ENCODE data around the gene CASK. TPM values are rescaled to one million over a fixed set of nuclear protein-coding genes. Genes with fewer than 3 reads are reported as not detected.

Gene CASK
- polyA plus RNA-seq, 1 donor from 2014 or later: 58.3 TPM

DNA sequence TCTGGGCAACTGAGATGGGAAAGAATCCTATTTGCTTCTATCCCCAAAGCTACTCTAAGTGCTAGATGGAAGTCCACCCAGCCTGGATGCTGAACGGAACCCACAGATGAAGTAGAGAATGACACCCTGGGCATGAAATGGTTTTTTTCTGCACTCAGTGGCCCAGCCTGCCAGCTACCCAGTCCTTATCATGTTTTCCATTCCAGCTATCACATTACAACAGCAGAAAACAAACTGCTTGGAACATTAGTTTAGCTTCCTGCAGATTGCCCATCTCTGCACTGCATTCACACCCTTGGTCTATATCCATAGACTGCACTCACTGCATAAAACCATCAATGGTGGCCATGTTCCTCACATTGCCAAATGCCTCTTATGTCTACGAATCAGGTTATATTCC lies 397.1 kb downstream of the CASK start:
- H3K79me2 ChIP-seq (replicated peaks; ENCODE audit: insufficient read depth, low read length): no peaks in the 10 kb centered on the region
- TF ChIP-seq, protein P1, sequence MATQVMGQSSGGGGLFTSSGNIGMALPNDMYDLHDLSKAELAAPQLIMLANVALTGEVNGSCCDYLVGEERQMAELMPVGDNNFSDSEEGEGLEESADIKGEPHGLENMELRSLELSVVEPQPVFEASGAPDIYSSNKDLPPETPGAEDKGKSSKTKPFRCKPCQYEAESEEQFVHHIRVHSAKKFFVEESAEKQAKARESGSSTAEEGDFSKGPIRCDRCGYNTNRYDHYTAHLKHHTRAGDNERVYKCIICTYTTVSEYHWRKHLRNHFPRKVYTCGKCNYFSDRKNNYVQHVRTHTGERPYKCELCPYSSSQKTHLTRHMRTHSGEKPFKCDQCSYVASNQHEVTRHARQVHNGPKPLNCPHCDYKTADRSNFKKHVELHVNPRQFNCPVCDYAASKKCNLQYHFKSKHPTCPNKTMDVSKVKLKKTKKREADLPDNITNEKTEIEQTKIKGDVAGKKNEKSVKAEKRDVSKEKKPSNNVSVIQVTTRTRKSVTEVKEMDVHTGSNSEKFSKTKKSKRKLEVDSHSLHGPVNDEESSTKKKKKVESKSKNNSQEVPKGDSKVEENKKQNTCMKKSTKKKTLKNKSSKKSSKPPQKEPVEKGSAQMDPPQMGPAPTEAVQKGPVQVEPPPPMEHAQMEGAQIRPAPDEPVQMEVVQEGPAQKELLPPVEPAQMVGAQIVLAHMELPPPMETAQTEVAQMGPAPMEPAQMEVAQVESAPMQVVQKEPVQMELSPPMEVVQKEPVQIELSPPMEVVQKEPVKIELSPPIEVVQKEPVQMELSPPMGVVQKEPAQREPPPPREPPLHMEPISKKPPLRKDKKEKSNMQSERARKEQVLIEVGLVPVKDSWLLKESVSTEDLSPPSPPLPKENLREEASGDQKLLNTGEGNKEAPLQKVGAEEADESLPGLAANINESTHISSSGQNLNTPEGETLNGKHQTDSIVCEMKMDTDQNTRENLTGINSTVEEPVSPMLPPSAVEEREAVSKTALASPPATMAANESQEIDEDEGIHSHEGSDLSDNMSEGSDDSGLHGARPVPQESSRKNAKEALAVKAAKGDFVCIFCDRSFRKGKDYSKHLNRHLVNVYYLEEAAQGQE (IDR thresholded peaks at IDR 0.05; ENCODE audit: borderline replicate concordance): no peak
- TF ChIP-seq POLR2AphosphoS5 (IDR thresholded peaks at IDR 0.05) (no peak), EP300 (conservative IDR thresholded peaks at IDR 0.05; ENCODE audit: poor library complexity, severe bottlenecking) (no peak), RAD21 (conservative IDR thresholded peaks at IDR 0.05) (no peak), EZH2 (IDR thresholded peaks at IDR 0.05; ENCODE audit: borderline replicate concordance, insufficient read depth, low read length, poor library complexity, severe bottlenecking) (no peak), SMC3 (conservative IDR thresholded peaks at IDR 0.05; ENCODE audit: poor library complexity) (no peak), TAF1 (IDR thresholded peaks at IDR 0.05; ENCODE audit: low read depth) (no peak), MXI1 (conservative IDR thresholded peaks at IDR 0.05; ENCODE audit: poor library complexity, severe bottlenecking) (no peak)
- TF ChIP-seq, protein P2, sequence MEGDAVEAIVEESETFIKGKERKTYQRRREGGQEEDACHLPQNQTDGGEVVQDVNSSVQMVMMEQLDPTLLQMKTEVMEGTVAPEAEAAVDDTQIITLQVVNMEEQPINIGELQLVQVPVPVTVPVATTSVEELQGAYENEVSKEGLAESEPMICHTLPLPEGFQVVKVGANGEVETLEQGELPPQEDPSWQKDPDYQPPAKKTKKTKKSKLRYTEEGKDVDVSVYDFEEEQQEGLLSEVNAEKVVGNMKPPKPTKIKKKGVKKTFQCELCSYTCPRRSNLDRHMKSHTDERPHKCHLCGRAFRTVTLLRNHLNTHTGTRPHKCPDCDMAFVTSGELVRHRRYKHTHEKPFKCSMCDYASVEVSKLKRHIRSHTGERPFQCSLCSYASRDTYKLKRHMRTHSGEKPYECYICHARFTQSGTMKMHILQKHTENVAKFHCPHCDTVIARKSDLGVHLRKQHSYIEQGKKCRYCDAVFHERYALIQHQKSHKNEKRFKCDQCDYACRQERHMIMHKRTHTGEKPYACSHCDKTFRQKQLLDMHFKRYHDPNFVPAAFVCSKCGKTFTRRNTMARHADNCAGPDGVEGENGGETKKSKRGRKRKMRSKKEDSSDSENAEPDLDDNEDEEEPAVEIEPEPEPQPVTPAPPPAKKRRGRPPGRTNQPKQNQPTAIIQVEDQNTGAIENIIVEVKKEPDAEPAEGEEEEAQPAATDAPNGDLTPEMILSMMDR (IDR thresholded peaks at IDR 0.05; ENCODE audit: poor library complexity, severe bottlenecking): no peak
- H3K9me2 ChIP-seq (ENCODE audit: insufficient read depth, low read length): no peaks in the 10 kb centered on the region

DNA sequence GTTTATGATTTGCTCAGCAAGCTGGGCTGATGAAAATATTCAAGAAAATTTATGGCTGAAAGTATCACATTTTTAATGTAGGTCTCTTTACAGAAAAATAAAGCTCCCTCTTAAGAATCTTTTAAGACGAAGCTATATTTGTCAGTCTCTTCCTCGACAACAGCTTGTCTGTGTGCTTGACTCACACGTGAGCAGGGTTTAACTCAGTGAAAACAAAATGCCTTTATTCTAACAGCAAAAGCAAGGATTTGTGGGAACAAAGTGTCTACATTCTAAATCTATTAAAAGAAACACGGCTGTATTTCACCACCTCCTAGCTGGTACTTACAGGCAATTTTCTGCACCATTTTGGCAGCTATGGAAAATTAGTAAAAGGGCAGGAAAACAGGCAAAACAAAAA lies 400.7 kb downstream of the CASK start:
- H3K4me2 ChIP-seq (ENCODE audit: low read length): no peak overlapping the region
- no peak overlapping the region for H3K4me3 ChIP-seq (ENCODE audit: low read length)
- H3K9ac ChIP-seq (ENCODE audit: low read length): no peak overlapping the region
- H3F3A ChIP-seq (ENCODE audit: insufficient read depth, low read length, poor library complexity, severe bottlenecking): no peaks in the 10 kb centered on the region
- no peaks in the 10 kb centered on the region for H3K9me3 ChIP-seq (ENCODE audit: low read length)
- no peaks in the 10 kb centered on the region for H3K79me2 ChIP-seq (replicated peaks; ENCODE audit: insufficient read depth, low read length)
- no peaks in the 10 kb centered on the region for H3K36me3 ChIP-seq (ENCODE audit: insufficient read depth, low read length)
- TF ChIP-seq TAF1 (IDR thresholded peaks at IDR 0.05; ENCODE audit: low read depth) (no peak), RAD21 (conservative IDR thresholded peaks at IDR 0.05) (no peak), MXI1 (conservative IDR thresholded peaks at IDR 0.05; ENCODE audit: poor library complexity, severe bottlenecking) (no peak)
- no peak overlapping the region for H3K27ac ChIP-seq (ENCODE audit: low read length)
- no peaks in the 10 kb centered on the region for H4K20me1 ChIP-seq (ENCODE audit: insufficient read depth)
- H3K9me2 ChIP-seq (ENCODE audit: insufficient read depth, low read length): no peaks in the 10 kb centered on the region
- no peaks in the 10 kb centered on the region for H3K27me3 ChIP-seq (ENCODE audit: insufficient read depth, low read depth, low read length)
- H2AFZ ChIP-seq (ENCODE audit: low read depth, low read length): no peak overlapping the region

More for the DNA sequence above, 397.1 kb downstream of the CASK start:
- H3K9ac ChIP-seq (ENCODE audit: low read length): no peak overlapping the region
- no peak overlapping the region for H3K4me3 ChIP-seq (ENCODE audit: low read length)
- H2AFZ ChIP-seq (ENCODE audit: low read depth, low read length): no peak overlapping the region
- H3K36me3 ChIP-seq (ENCODE audit: insufficient read depth, low read length): no peaks in the 10 kb centered on the region
- H3F3A ChIP-seq (ENCODE audit: insufficient read depth, low read length, poor library complexity, severe bottlenecking): no peaks in the 10 kb centered on the region
- H3K27me3 ChIP-seq (ENCODE audit: insufficient read depth, low read depth, low read length): no peaks in the 10 kb centered on the region
- H3K4me2 ChIP-seq (ENCODE audit: low read length): no peak overlapping the region
- no peaks in the 10 kb centered on the region for H3K9me3 ChIP-seq (ENCODE audit: low read length)
- no peaks in the 10 kb centered on the region for H4K20me1 ChIP-seq (ENCODE audit: insufficient read depth)
- no peak overlapping the region for H3K27ac ChIP-seq (ENCODE audit: low read length)

DNA sequence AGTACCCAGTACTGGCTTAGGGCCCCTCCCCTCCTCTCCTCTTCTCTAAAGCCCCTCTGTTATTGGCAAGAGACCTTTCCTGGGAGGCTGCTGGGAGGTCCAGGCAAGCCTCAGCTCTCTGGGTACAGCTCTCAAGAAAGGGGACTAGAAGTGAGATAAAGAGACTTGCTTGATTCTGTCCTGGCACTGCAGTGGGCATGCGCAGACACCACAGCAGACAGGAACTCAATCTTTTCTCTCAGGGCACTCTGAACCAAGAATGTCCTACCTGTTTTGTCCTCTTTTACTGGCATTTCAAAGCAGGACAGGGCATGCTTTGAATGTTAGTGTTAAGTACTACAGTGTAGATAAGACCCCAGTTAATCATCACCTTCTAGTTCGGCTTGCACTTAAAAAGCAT lies 401.3 kb downstream of the CASK start:
- Histone ChIP-seq H3K9me3 (ENCODE audit: low read length) (no peaks in the 10 kb centered on the region), H3K4me3 (ENCODE audit: low read length) (no peak overlapping the region), H3K27me3 (ENCODE audit: insufficient read depth, low read depth, low read length) (no peaks in the 10 kb centered on the region), H2AFZ (ENCODE audit: low read depth, low read length) (no peak overlapping the region), H3K79me2 (replicated peaks; ENCODE audit: insufficient read depth, low read length) (no peaks in the 10 kb centered on the region), H3K9me2 (ENCODE audit: insufficient read depth, low read length) (no peaks in the 10 kb centered on the region), H3K27ac (ENCODE audit: low read length) (no peak overlapping the region), H3K4me2 (ENCODE audit: low read length) (no peak overlapping the region), H4K20me1 (ENCODE audit: insufficient read depth) (no peaks in the 10 kb centered on the region), H3K9ac (ENCODE audit: low read length) (no peak overlapping the region), H3K36me3 (ENCODE audit: insufficient read depth, low read length) (no peaks in the 10 kb centered on the region), H3F3A (ENCODE audit: insufficient read depth, low read length, poor library complexity, severe bottlenecking) (no peaks in the 10 kb centered on the region)
- TF ChIP-seq, protein P1 (IDR thresholded peaks at IDR 0.05; ENCODE audit: borderline replicate concordance): no peak
- TF ChIP-seq RAD21 (conservative IDR thresholded peaks at IDR 0.05) (no peak), POLR2AphosphoS5 (IDR thresholded peaks at IDR 0.05) (no peak), TAF1 (IDR thresholded peaks at IDR 0.05; ENCODE audit: low read depth) (no peak), MXI1 (conservative IDR thresholded peaks at IDR 0.05; ENCODE audit: poor library complexity, severe bottlenecking) (no peak)
